Upper lobe of left lung (tissue), 6 donors: ENCODE results near the gene CDKAL1. TPM values are rescaled to one million over a fixed set of nuclear protein-coding genes. Genes with fewer than 3 reads are reported as not detected.

Experiments
- ATAC-seq, 2 donors: fragments of 200-7000 bp; cut with Tn5 transposase; one replicate each; pipeline ENCODE4 v1.9.1; 2022; ENCODE audit warnings: mild to moderate bottlenecking in 2 of 2, moderate library complexity in 2 of 2; ENCODE audit not compliant: low FRiP score in 2 of 2
- DNase-seq, 2 donors: peaks; one replicate each; pipeline ENCODE4 v3.0.0-alpha.2; 2019 to 2020
- H3K27ac ChIP-seq, 4 donors: fragments of 200-600 bp; sonication (generic); one replicate each; pipeline ENCODE4 v1.5.1; 2016 to 2019
- H3K27me3 ChIP-seq, 4 donors: fragments of 200-600 bp; sonication (generic); one replicate each; pipeline ENCODE4 v1.5.1; 2017 to 2019
- H3K36me3 ChIP-seq, 4 donors: fragments of 200-600 bp; sonication (generic); one replicate each; pipeline ENCODE4 v1.5.1; 2016 to 2019
- H3K4me1 ChIP-seq, 4 donors: fragments of 200-600 bp; sonication (generic); one replicate each; pipeline ENCODE4 v1.5.1; 2018 to 2019
- H3K4me3 ChIP-seq, 4 donors: fragments of 200-600 bp; sonication (generic); one replicate each; pipeline ENCODE4 v1.5.1; 2017 to 2019; ENCODE audit warnings: mild to moderate bottlenecking in 2 of 4, moderate library complexity in 1 of 4
- H3K9me3 ChIP-seq, 4 donors: fragments of 200-600 bp; sonication (generic); one replicate each; pipeline ENCODE4 v1.5.1; 2018 to 2019
- EP300 ChIP-seq, 4 donors: sonication (generic); formaldehyde crosslinking; IDR thresholded peaks; one replicate each; pipeline ENCODE4 v1.5.1; 2017; ENCODE audit warnings: antibody characterized with exemption in 4 of 4, control low read depth in 2 of 4
- POLR2A ChIP-seq, 4 donors: fragments of 450-650 bp; IDR thresholded peaks; one replicate each; pipeline ENCODE4 v1.5.1; 2016 to 2017; ENCODE audit warnings: antibody characterized with exemption in 4 of 4, mild to moderate bottlenecking in 2 of 4
- POLR2AphosphoS5 ChIP-seq, 2 donors: sonication (generic); formaldehyde crosslinking; IDR thresholded peaks; one replicate each; pipeline ENCODE4 v1.5.1; 2017; ENCODE audit warnings: antibody characterized with exemption in 2 of 2
- WGBS, 2 donors: methylation state at CpG; one replicate each; pipeline ENCODE4 v1.1.5; 2017 to 2018; 5-methylcytosine and 5-hydroxymethylcytosine counted together
- small RNA-seq, 4 donors: library from RNA; depleted of rRNA; stranded (forward); fragments of <200 nt; gene quantifications; one replicate each; pipeline ENCODE3, GENCODE V24; 2016
- total RNA-seq, 6 donors: library from RNA; depleted of rRNA in 4 of 6; stranded (reverse); fragments of >200 nt in 4 of 6; gene quantifications; one replicate each; pipeline versions ENCODE4 v1.1.0 to v1.2.1, GENCODE V29; 2016 to 2021
- TF ChIP-seq, protein P1 (sequence below), 6 experiments: fragments of 450-650 bp in 4 of 6; fragments of 200-600 bp in 2 of 6; sonication (generic) in 2 of 6; IDR thresholded peaks; one replicate each; pipeline ENCODE4 v1.5.1; 2016 to 2019; ENCODE audit warnings: antibody characterized with exemption in 6 of 6
- donor health status: DM: no; HTN: no; CAD: no; lungs with moderate emphysema.
- donor health status: DM: no; HTN: yes; CAD: no; lungs with severe emphysema.

CDKAL1 gene
- total RNA-seq, 6 donors from 2014 or later, result 9.4 to 22.6 (median 13.8) TPM

DNA sequence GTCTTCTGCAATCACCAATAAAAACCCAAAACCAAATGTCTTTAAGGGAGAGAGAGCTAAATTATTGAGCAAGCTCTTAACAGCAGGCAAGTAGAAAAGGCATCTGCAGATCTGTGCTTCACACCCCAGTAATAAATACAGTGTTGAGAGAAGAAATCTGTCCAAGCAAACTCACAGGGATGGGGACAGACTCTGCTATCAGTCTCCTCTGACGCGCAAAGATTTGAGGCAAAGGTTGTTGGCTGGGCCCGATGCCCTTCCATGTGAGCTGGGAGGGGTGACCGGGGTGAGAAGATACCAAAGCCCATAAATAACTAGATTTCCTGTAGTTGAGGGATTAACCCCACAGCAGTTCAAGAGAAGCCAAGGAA lies 744.1 kb downstream of the CDKAL1 start:
- H3K27ac ChIP-seq, result no peak overlapping the region
- H3K4me1 ChIP-seq, result no peaks in the 10 kb centered on the region
- 77 to 85% methylated on average over 4 of the region's 4 CpGs for WGBS, 2 donors
- no peak overlapping the region for H3K4me3 ChIP-seq
- no peaks in the 10 kb centered on the region for H3K27me3 ChIP-seq
- DNase-seq (no peak), ATAC-seq (no peak)
- TF ChIP-seq, protein P1, sequence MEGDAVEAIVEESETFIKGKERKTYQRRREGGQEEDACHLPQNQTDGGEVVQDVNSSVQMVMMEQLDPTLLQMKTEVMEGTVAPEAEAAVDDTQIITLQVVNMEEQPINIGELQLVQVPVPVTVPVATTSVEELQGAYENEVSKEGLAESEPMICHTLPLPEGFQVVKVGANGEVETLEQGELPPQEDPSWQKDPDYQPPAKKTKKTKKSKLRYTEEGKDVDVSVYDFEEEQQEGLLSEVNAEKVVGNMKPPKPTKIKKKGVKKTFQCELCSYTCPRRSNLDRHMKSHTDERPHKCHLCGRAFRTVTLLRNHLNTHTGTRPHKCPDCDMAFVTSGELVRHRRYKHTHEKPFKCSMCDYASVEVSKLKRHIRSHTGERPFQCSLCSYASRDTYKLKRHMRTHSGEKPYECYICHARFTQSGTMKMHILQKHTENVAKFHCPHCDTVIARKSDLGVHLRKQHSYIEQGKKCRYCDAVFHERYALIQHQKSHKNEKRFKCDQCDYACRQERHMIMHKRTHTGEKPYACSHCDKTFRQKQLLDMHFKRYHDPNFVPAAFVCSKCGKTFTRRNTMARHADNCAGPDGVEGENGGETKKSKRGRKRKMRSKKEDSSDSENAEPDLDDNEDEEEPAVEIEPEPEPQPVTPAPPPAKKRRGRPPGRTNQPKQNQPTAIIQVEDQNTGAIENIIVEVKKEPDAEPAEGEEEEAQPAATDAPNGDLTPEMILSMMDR (IDR thresholded peaks at IDR 0.05), result no peak
- H3K9me3 ChIP-seq, result no peaks in the 10 kb centered on the region
- no peaks in the 10 kb centered on the region for H3K36me3 ChIP-seq

GRCh38 chr6:21279619-21280018 lies 745.4 kb downstream of the CDKAL1 start:
- WGBS, 2 donors, result 93 to 94% methylated on average over 5 of the region's 5 CpGs

GRCh38 chr6:21281366-21281765 lies 747.1 kb downstream of the CDKAL1 start:
- no peaks in the 10 kb centered on the region for H3K27me3 ChIP-seq
- ATAC-seq, result no peak
- H3K9me3 ChIP-seq, result no peaks in the 10 kb centered on the region
- TF ChIP-seq EP300 (IDR thresholded peaks at IDR 0.05) (no peak), POLR2A (IDR thresholded peaks at IDR 0.05) (no peak), POLR2AphosphoS5 (IDR thresholded peaks at IDR 0.05) (no peak)
- TF ChIP-seq, protein P1 (IDR thresholded peaks at IDR 0.05), result no peak
- H3K4me1 ChIP-seq, result no peaks in the 10 kb centered on the region
- WGBS, 2 donors, result 73 to 74% methylated on average over 2 of the region's 2 CpGs
- DNase-seq, result no peak
- H3K4me3 ChIP-seq, result no peak overlapping the region
- no peak overlapping the region for H3K27ac ChIP-seq
- H3K36me3 ChIP-seq, result no peaks in the 10 kb centered on the region

More at GRCh38 chr6:21279619-21280018, 745.4 kb downstream of the CDKAL1 start:
- Histone ChIP-seq H3K9me3 (no peaks in the 10 kb centered on the region), H3K4me3 (no peak overlapping the region), H3K4me1 (no peaks in the 10 kb centered on the region), H3K36me3 (no peaks in the 10 kb centered on the region), H3K27ac (no peak overlapping the region), H3K27me3 (no peaks in the 10 kb centered on the region)
- TF ChIP-seq EP300 (IDR thresholded peaks at IDR 0.05) (no peak), POLR2AphosphoS5 (IDR thresholded peaks at IDR 0.05) (no peak), POLR2A (IDR thresholded peaks at IDR 0.05) (no peak)
- TF ChIP-seq, protein P1 (IDR thresholded peaks at IDR 0.05), result no peak
- ATAC-seq (no peak), DNase-seq (no peak)

Small RNAs within 50 kb of the gene (small RNA-seq; reads per million reads assigned to genes)
- gene RF00019, result 0 reads per million in 4 donors
- gene RNU6-150P, result 0 reads per million in 4 donors

Other genes with a start within 250 kb of the CDKAL1 start
- gene E2F3, start 132.6 kb upstream of the CDKAL1 start, total RNA-seq, result 10 to 100 TPM in 1 of 6 donors, 1 to 10 TPM in 5; 4.0 to 10.8 (median 6.5) TPM